Motor neuron (in vitro differentiated cells): ENCODE results near the gene CHFR. TPM values are rescaled to one million over a fixed set of nuclear protein-coding genes. Genes with fewer than 3 reads are reported as not detected.
"Not testable (repeated sequence)": the region's sequence is repeated elsewhere in the genome, so short reads cannot be mapped to it uniquely, and the experiment has no call there.

ENCODE experiments used
- ATAC-seq, 8 experiments: fragments of 200-7000 bp; cut with Tn5 transposase; replicated peaks in 6 of 8; 2 replicates each; pipeline ENCODE4 v1.8.0; 2021; ENCODE audit warnings: mild to moderate bottlenecking in 8 of 8, moderate library complexity in 8 of 8
- H3K27ac ChIP-seq, 2 donors: fragments of 250-450 bp; sonication (Bioruptor Pico); 2 replicates each; pipeline ENCODE4 v1.9.0; 2021; ENCODE audit warnings: antibody characterized with exemption in 2 of 2, mild to moderate bottlenecking in 2 of 2, moderate library complexity in 1 of 2
- H3K4me1 ChIP-seq, 2 donors: fragments of 250-450 bp; sonication (Bioruptor Pico); replicated peaks in 1 of 2; 2 replicates each; pipeline ENCODE4 v1.6.1; 2021; ENCODE audit warnings: antibody characterized with exemption in 2 of 2, mild to moderate bottlenecking in 2 of 2, moderate library complexity in 1 of 2
- H3K4me3 ChIP-seq, 5 donors: fragments of 250-450 bp; sonication (Bioruptor Pico); 2 replicates each; pipeline ENCODE4 v1.9.0; 2021; ENCODE audit warnings: antibody characterized with exemption in 5 of 5, mild to moderate bottlenecking in 5 of 5, moderate library complexity in 4 of 5
- WGBS, 10 experiments: fragments of 450-650 bp; shearing (Covaris generic); methylation state at CpG; one replicate each; pipeline ENCODE4 v1.0.0; 2022; 5-methylcytosine and 5-hydroxymethylcytosine counted together
- in situ Hi-C, 9 experiments: fragments of 400-800 bp; cut with MboI; loops; one replicate each; pipeline ENCODE4 v1.15.0; 2021; ENCODE audit warnings: low sequenced_read_pairs in 9 of 9, low pct_unique_long_range_greater_than_20kb in 2 of 9; ENCODE audit not compliant: unreplicated experiment in 9 of 9
- total RNA-seq, 8 experiments: library from RNA; unstranded; fragments of 300-600 nt; gene quantifications; 2 replicates each; pipeline versions ENCODE4 v1.2.3 to v1.2.4, GENCODE V29; 2022

Gene CHFR
- total RNA-seq, 8 experiments from 2014 or later = 22.1 to 69.6 (median 24.8) TPM

GRCh38 chr12:132847363-132848356 lies 39.7 kb downstream of the CHFR start:
- ATAC-seq = peak in 2 of 8 experiments; percentile 19 to 79
- 40 to 92% (median 69%) methylated on average over 1 to 13 of the region's 30 CpGs; no CpG with 5 or more reads in 1 of the 10 experiments for WGBS, 10 experiments
- in situ Hi-C loops = no loop called here
- H3K4me3 ChIP-seq = no peak overlapping the region
- H3K27ac ChIP-seq = no peak overlapping the region
- H3K4me1 ChIP-seq = no peaks in the 10 kb centered on the region

- H3K4me1 ChIP-seq, H3K4me3 ChIP-seq, H3K27ac ChIP-seq, ATAC-seq, in situ Hi-C loops: not testable (repeated sequence)
- 85 to 100% (median 98%) methylated on average over 3 to 9 of the region's 11 CpGs; no CpG with 5 or more reads in 2 of the 10 experiments for WGBS, 10 experiments
These were observed 42.7 kb downstream of the CHFR start for GRCh38 chr12:132844681-132845080.

- H3K27ac ChIP-seq = no peak overlapping the region
- no peak overlapping the region for H3K4me3 ChIP-seq
- WGBS, 10 experiments = 79 to 93% (median 83%) methylated on average over 1 to 16 of the region's 21 CpGs; no CpG with 5 or more reads in 3 of the 10 experiments
- H3K4me1 ChIP-seq = peaks cover 0 to 8% of the 10 kb centered on the region in 2 donors
- in situ Hi-C loops = no loop called here
- ATAC-seq = peak in 5 of 8 experiments; percentile 3 to 55 (median 33)
These were observed 44.9 kb downstream of the CHFR start for GRCh38 chr12:132842449-132843045.

DNA sequence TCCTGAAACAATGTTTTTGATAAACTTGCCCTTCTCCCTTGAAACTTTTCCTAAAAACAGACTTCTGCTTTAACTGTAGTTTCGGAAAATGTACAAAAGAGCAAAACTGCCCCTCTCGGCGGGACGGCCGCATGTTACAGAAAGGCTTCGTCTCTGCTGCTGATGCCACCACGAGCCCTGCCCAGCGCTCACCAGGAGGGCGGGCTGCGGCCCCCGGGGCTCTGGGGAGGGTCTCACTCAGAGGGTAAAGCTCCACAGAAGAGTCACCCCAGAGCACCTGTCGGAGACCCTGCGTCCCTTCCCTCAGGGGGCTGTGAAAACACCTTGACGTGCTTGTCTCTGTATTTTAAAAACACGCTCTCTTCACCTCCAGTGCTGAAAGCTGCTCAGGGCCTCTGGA lies 46.3 kb downstream of the CHFR start:
- ATAC-seq = no peak
- WGBS, 10 experiments = 80 to 100% (median 89%) methylated on average over 3 to 10 of the region's 15 CpGs; no CpG with 5 or more reads in 2 of the 10 experiments
- no peak overlapping the region for H3K27ac ChIP-seq
- in situ Hi-C loops = no loop called here
- no peak overlapping the region for H3K4me3 ChIP-seq
- H3K4me1 ChIP-seq = peaks cover 0 to 8% of the 10 kb centered on the region in 2 donors

DNA sequence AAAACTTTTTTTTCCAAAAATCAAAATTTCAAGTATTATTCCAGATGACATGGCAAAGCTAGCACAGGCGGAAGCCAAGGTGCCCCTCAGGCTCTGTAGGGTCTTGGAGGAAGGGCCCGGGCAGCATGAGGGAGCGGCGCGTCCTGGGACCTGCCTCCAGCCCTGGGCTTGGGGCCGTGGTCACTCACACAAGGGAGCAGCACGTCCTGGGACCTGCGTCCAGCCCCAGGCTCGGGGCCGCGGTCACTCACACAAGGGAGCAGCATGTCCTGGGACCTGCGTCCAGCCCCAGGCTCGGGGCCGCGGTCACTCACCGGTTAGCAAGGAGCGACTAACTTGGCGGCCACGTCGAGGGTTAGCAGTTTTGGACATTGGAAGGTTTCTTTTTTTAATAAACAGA lies 46.9 kb downstream of the CHFR start:
- H3K4me3 ChIP-seq = no peak overlapping the region
- no peak for ATAC-seq
- H3K27ac ChIP-seq = no peak overlapping the region
- in situ Hi-C loops = no loop called here
- 72 to 100% (median 94%) methylated on average over 1 to 9 of the region's 20 CpGs; no CpG with 5 or more reads in 3 of the 10 experiments for WGBS, 10 experiments
- peaks cover 0 to 8% of the 10 kb centered on the region in 2 donors for H3K4me1 ChIP-seq

- in situ Hi-C loops = no loop called here
- H3K27ac ChIP-seq = no peak overlapping the region
- ATAC-seq = no peak
- H3K4me3 ChIP-seq = no peak overlapping the region
- 76 to 100% methylated on average over 1 to 2 of the region's 14 CpGs; no CpG with 5 or more reads in 8 of the 10 experiments for WGBS, 10 experiments
- peaks cover 0 to 8% of the 10 kb centered on the region in 2 donors for H3K4me1 ChIP-seq
These were observed 47.7 kb downstream of the CHFR start for GRCh38 chr12:132839558-132840235.

DNA sequence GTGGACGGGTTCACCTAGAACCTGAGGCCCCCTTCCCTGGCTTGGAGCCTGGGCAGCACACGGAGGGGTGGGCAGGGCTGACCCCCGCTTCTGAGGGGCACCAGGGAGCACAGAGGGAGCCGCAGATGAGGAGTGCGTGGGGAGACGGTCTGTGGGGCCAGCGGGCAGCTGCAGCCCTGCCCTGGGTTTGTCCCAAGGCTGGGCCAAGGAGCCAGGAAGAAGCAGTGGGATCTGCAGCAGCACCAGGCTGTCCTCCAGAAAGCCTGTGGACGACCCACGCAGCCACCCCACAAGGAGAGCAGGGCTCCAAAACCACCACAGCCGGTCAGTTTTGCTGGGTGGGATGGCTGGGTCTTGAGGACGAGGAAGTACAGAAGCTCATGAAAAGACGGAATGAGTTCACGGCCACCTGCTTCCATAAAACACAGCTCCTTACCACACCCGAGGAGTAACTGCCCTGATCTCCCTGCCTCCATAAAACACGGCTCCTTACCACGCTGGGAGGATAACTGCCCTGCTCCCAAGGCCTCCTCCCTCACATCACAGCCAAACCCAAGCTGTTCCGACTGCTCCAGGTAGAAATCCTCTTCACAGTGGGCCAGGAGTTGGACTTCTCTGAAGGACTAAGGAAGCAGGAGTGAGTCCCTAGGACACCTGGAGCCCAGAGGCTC lies 48.9 kb downstream of the CHFR start:
- ATAC-seq = peak in 3 of 8 experiments; percentile 16 to 30 (median 23)
- Histone ChIP-seq H3K4me3 (no peak overlapping the region), H3K4me1 (peaks cover 0 to 8% of the 10 kb centered on the region in 2 donors), H3K27ac (peak overlapping the region in 1 of 2 donors; percentile 52)
- in situ Hi-C loops = no loop called here
- 40 to 100% (median 79%) methylated on average over 1 to 6 of the region's 17 CpGs; no CpG with 5 or more reads in 6 of the 10 experiments for WGBS, 10 experiments

GRCh38 chr12:132837693-132838409 lies 49.6 kb downstream of the CHFR start:
- in situ Hi-C loops = no loop called here
- 39 to 100% (median 60%) methylated on average over 1 to 13 of the region's 27 CpGs; no CpG with 5 or more reads in 2 of the 10 experiments for WGBS, 10 experiments
- peak; percentile 53 to 91 (median 80) for ATAC-seq
- H3K4me1 ChIP-seq = peaks cover 0 to 8% of the 10 kb centered on the region in 2 donors
- no peak overlapping the region for H3K4me3 ChIP-seq
- peak overlapping the region in 1 of 2 donors; percentile 52 for H3K27ac ChIP-seq

- Histone ChIP-seq H3K4me3 (no peak overlapping the region), H3K27ac (no peak overlapping the region), H3K4me1 (peaks cover 0 to 8% of the 10 kb centered on the region in 2 donors)
- WGBS, 10 experiments = 80 to 100% (median 94%) methylated on average over 1 to 3 of the region's 5 CpGs; no CpG with 5 or more reads in 6 of the 10 experiments
- in situ Hi-C loops = no loop called here
- ATAC-seq = no peak
These were observed 50.5 kb downstream of the CHFR start for GRCh38 chr12:132836795-132837331.

DNA sequence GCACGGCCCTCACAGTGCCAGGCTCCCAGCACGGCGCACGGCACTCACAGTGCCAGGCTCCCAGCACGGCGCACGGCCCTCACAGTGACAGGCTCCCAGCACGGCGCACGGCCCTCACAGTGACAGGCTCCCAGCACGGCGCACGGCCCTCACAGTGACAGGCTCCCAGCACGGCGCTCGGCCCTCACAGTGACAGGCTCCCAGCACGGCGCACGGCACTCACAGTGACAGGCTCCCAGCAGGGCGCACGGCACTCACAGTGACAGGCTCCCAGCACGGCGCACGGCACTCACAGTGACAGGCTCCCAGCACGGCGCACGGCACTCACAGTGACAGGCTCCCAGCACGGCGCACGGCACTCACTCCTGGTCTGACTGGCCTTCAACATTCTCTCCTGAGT lies 51.2 kb downstream of the CHFR start:
- H3K4me1 ChIP-seq, in situ Hi-C loops, ATAC-seq, H3K4me3 ChIP-seq, H3K27ac ChIP-seq: not testable (repeated sequence)
- WGBS, 10 experiments = 81 to 100% methylated on average over 3 to 5 of the region's 30 CpGs; no CpG with 5 or more reads in 8 of the 10 experiments

GRCh38 chr12:132835076-132836025 lies 52.1 kb downstream of the CHFR start:
- in situ Hi-C loops = no loop called here
- 90 to 100% (median 98%) methylated on average over 1 to 7 of the region's 42 CpGs; no CpG with 5 or more reads in 3 of the 10 experiments for WGBS, 10 experiments
- Histone ChIP-seq H3K27ac (no peak overlapping the region), H3K4me1 (peaks cover 0 to 8% of the 10 kb centered on the region in 2 donors), H3K4me3 (no peak overlapping the region)
- no peak for ATAC-seq
